Spinal cord (tissue), 10 donors: ENCODE data around the gene SPARC. TPM values are rescaled to one million over a fixed set of nuclear protein-coding genes. Genes with fewer than 3 reads are reported as not detected.

Source experiments
- DNase-seq, 6 donors: peaks; one replicate each; pipeline versions ENCODE4 v3.0.0 to v3.0.0-alpha.2; 2013 to 2015; ENCODE audit warnings: low spot score in 6 of 6, low read depth in 4 of 6
- H3K27ac ChIP-seq: one replicate; pipeline ENCODE4 v1.5.1; 2013; ENCODE audit warnings: low read depth, low read length, control low read depth
- H3K27me3 ChIP-seq: one replicate; pipeline ENCODE4 v1.6.1; 2013; ENCODE audit warnings: low read length; ENCODE audit not compliant: control insufficient read depth, insufficient read depth
- H3K36me3 ChIP-seq: one replicate; pipeline ENCODE4 v1.6.1; 2013; ENCODE audit warnings: low read length; ENCODE audit not compliant: control insufficient read depth, insufficient read depth
- H3K4me1 ChIP-seq: one replicate; pipeline ENCODE4 v1.6.1; 2013; ENCODE audit warnings: low read length; ENCODE audit not compliant: control insufficient read depth, insufficient read depth
- H3K4me3 ChIP-seq: one replicate; pipeline ENCODE4 v1.5.1; 2013; ENCODE audit warnings: low read depth, low read length, control low read depth
- H3K9me3 ChIP-seq: one replicate; pipeline ENCODE4 v1.6.1; 2013; ENCODE audit warnings: low read length; ENCODE audit not compliant: control insufficient read depth, insufficient read depth
- WGBS: methylation state at CpG from one replicate; pipeline ENCODE4 v1.1.5; 2013; ENCODE audit warnings: missing lambda C conversion rate; ENCODE audit not compliant: insufficient coverage; 5-methylcytosine and 5-hydroxymethylcytosine counted together
- polyA plus RNA-seq, 2 donors: library from polyadenylated mRNA; unstranded; fragments of 120-200 nt; gene quantifications; one replicate each; pipeline ENCODE4 v1.2.1, GENCODE V29; 2013; ENCODE audit not compliant: insufficient read length in 2 of 2
- total RNA-seq, 2 donors: library from RNA; depleted of rRNA in 1 of 2; stranded (reverse); fragments of 120-200 nt in 1 of 2; fragments of >200 nt in 1 of 2; gene quantifications; one replicate each; pipeline versions ENCODE4 v1.2.3 to v1.2.4, GENCODE V29; 2013 to 2014
- donor health status: healthy.

SPARC gene
- total and polyA plus RNA-seq, 4 donors = 1,307 to 4,374 (median 2,290) TPM

GRCh38 chr5:151648988-151649387, 37.7 kb downstream of the SPARC start:
- H3K27me3 ChIP-seq = no peaks in the 10 kb centered on the region
- H3K4me3 ChIP-seq = no peak overlapping the region
- 57% methylated on average over 7 of the region's 7 CpGs for WGBS
- no peak overlapping the region for H3K27ac ChIP-seq
- H3K9me3 ChIP-seq = no peaks in the 10 kb centered on the region
- no peaks in the 10 kb centered on the region for H3K4me1 ChIP-seq
- no peak for DNase-seq
- H3K36me3 ChIP-seq = no peaks in the 10 kb centered on the region

GRCh38 chr5:151648089-151648488, 38.6 kb downstream of the SPARC start:
- no peaks in the 10 kb centered on the region for H3K36me3 ChIP-seq
- no peak for DNase-seq
- no peaks in the 10 kb centered on the region for H3K27me3 ChIP-seq
- H3K4me3 ChIP-seq = no peak overlapping the region
- 100% methylated on average over 1 of the region's 2 CpGs for WGBS
- H3K4me1 ChIP-seq = no peaks in the 10 kb centered on the region
- no peak overlapping the region for H3K27ac ChIP-seq
- H3K9me3 ChIP-seq = no peaks in the 10 kb centered on the region

DNA sequence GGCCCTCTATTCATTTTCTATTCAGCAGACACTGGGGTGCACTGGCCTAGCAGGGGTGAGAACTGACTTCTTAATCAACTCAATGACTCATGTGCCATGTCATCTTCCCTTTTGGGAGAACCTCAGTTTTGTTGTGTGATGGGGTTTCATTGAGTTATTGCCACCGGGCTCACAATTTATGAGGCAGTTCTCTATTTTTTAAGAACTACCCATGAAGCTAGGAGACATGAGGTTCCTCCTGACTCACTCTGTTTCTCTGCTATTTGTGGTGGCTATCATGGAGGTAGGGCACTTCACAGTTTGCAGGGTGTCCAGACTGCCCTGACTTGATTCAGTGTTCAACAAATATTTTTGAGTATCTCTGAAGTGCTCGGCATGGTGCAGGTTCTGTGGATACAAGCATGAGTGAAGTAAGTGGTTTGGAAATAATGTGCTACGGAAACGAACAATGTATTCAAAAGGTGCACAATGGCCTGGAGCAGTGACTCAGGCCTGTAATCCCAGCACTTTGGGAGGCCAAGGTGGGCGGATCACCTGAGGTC, 39.3 kb downstream of the SPARC start:
- no peak for DNase-seq

GRCh38 chr5:151646334-151646733, 40.4 kb downstream of the SPARC start:
- Histone ChIP-seq H3K36me3 (no peaks in the 10 kb centered on the region), H3K4me1 (no peaks in the 10 kb centered on the region), H3K27ac (no peak overlapping the region), H3K9me3 (no peaks in the 10 kb centered on the region), H3K4me3 (no peak overlapping the region), H3K27me3 (no peaks in the 10 kb centered on the region)
- WGBS = no CpG with 5 or more reads among the region's 5 CpGs
- no peak for DNase-seq

More for the DNA sequence above, 39.3 kb downstream of the SPARC start:
- H3K9me3 ChIP-seq = no peaks in the 10 kb centered on the region
- no peak overlapping the region for H3K4me3 ChIP-seq
- H3K27me3 ChIP-seq = no peaks in the 10 kb centered on the region
- no peaks in the 10 kb centered on the region for H3K36me3 ChIP-seq
- no peak overlapping the region for H3K27ac ChIP-seq
- WGBS = 58% methylated on average over 4 of the region's 5 CpGs
- H3K4me1 ChIP-seq = no peaks in the 10 kb centered on the region

DNA sequence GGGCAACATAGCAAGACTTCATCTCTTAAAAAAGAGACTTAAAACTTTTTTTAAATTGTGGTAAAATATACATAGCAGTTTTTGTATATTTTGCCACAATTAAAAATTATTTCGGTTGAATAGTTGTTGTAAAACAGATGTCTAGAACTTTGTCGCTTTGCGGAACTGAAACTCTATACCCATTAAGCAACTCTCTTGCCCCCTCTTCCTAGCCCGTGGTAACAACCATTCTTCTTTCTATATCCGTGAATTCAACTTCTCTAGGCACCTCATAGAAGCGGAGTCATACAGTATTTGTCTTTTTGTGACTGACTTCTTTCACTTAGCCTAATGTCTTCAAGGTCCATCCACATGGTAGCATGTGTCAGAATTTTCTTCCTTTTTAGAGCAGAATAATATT, 43.3 kb downstream of the SPARC start:
- no peaks in the 10 kb centered on the region for H3K9me3 ChIP-seq
- no peaks in the 10 kb centered on the region for H3K36me3 ChIP-seq
- no peaks in the 10 kb centered on the region for H3K27me3 ChIP-seq
- DNase-seq = no peak
- H3K27ac ChIP-seq = no peak overlapping the region
- no peaks in the 10 kb centered on the region for H3K4me1 ChIP-seq
- 100% methylated on average over 4 of the region's 6 CpGs for WGBS
- H3K4me3 ChIP-seq = no peak overlapping the region

GRCh38 chr5:151642472-151643140, 44.1 kb downstream of the SPARC start:
- Histone ChIP-seq H3K4me3 (no peak overlapping the region), H3K27me3 (no peaks in the 10 kb centered on the region), H3K27ac (no peak overlapping the region), H3K36me3 (no peaks in the 10 kb centered on the region), H3K9me3 (no peaks in the 10 kb centered on the region), H3K4me1 (no peaks in the 10 kb centered on the region)
- 69% methylated on average over 1 of the region's 3 CpGs for WGBS
- DNase-seq = no peak

DNA sequence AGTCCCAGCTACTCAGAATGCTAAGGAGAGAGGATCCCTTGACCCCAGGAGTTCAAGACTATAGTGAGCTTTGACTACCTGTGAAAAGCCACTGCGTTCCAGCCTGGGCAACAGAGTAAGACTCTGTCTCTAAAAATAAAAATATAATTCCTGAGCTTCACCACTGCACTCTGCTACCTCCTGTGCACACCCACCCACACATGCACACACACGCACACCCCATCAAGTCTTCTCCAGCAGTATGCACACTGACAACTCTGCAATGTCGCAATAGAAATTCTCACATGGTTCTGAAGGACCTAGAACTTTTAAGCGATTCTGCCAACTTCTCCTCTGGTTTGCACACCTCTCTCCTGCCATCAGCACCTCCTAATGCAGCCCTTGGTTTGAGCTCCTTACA, 48.1 kb downstream of the SPARC start:
- Histone ChIP-seq H3K4me3 (no peak overlapping the region), H3K27me3 (no peaks in the 10 kb centered on the region), H3K36me3 (no peaks in the 10 kb centered on the region), H3K9me3 (no peaks in the 10 kb centered on the region), H3K4me1 (no peaks in the 10 kb centered on the region), H3K27ac (no peak overlapping the region)
- 80% methylated on average over 4 of the region's 4 CpGs for WGBS
- DNase-seq = no peak

DNA sequence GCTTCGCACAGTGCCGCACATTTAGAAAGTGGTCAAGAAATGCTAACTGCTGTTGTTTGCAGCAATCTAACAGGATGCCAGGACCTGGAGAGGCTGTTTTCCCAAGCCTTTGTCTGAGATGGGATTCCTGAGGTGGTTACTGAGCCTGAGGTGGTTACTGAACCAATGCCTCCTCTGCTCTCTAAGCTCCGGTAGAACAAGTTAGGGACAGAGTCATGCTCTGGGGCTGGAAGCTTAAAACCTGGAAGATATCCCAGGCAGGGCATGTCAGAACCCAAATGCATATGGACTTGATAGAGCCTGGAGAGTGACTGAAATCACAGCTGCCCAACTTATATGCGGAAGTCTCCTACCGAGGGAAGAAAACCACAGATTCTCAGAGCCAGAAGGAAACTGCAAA, 49.0 kb downstream of the SPARC start:
- Histone ChIP-seq H3K9me3 (no peaks in the 10 kb centered on the region), H3K27ac (no peak overlapping the region), H3K4me3 (no peak overlapping the region), H3K27me3 (no peaks in the 10 kb centered on the region), H3K36me3 (no peaks in the 10 kb centered on the region), H3K4me1 (no peaks in the 10 kb centered on the region)
- DNase-seq = no peak
- 81% methylated on average over 5 of the region's 5 CpGs for WGBS

DNA sequence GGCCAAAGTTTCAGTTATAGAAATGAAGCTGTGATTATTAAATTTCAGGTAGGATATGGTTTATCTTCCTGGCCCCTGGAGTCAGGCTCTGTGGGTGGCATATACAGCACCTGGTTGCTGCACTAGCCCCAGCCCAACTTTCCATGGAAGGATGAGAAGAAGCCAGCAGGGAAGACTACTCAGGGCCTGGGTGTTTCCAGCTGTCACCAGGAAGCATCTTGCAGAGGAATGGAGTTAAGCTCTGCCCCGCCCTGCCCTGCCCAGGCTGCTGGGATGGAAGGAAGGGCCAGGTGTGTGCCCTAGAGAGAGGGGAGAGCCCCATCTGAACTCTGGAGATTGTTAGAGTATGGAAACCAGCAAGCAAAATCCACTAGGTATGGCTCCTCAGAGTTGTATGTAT, 52.8 kb downstream of the SPARC start:
- Histone ChIP-seq H3K9me3 (no peaks in the 10 kb centered on the region), H3K27me3 (no peaks in the 10 kb centered on the region), H3K27ac (no peak overlapping the region), H3K4me1 (no peaks in the 10 kb centered on the region), H3K36me3 (no peaks in the 10 kb centered on the region), H3K4me3 (no peak overlapping the region)
- WGBS = 90% methylated on average over 1 of the region's 1 CpG
- DNase-seq = no peak

GRCh38 chr5:151632941-151633340, 53.8 kb downstream of the SPARC start:
- Histone ChIP-seq H3K4me3 (no peak overlapping the region), H3K9me3 (no peaks in the 10 kb centered on the region), H3K36me3 (no peaks in the 10 kb centered on the region), H3K4me1 (peaks cover 5% of the 10 kb centered on the region), H3K27me3 (no peaks in the 10 kb centered on the region), H3K27ac (no peak overlapping the region)
- 87% methylated on average over 8 of the region's 8 CpGs for WGBS
- no peak for DNase-seq
